ENCODE data around the gene ARHGAP4. TPM values are rescaled to one million over a fixed set of nuclear protein-coding genes. Genes with fewer than 3 reads are reported as not detected.

The ARHGAP4 gene
- total and polyA plus RNA-seq, 4 experiments from 2014 or later = 65.4 to 330 (median 222) TPM

- H3K27ac ChIP-seq (ENCODE audit: low read depth, low read length) = no peak overlapping the region
- H3K27me3 ChIP-seq (ENCODE audit: insufficient read depth, low read length) = peaks cover 1% of the 10 kb centered on the region
- H3K9me3 ChIP-seq (ENCODE audit: control insufficient read depth in 1 of 2, low read length in 2 of 2) = no peaks in the 10 kb centered on the region
- ChIA-PET POLR2A (ENCODE audit: partially characterized antibody) (no interaction called here), CTCF (ENCODE audit: partially characterized antibody) (no interaction called here)
- Mint-ChIP-seq H3K9me3 (peaks cover 0 to 5% (median 0%) of the 10 kb centered on the region in 8 donors), H3K27ac (no peak overlapping the region), H3K4me1 (peaks cover 5 to 27% (median 8%) of the 10 kb centered on the region in 4 donors), H3K36me3 (no peaks in the 10 kb centered on the region), H3K4me3 (no peak overlapping the region), H3K27me3 (peaks cover 12 to 13% of the 10 kb centered on the region in 2 donors)
- intact Hi-C loops (cut with micrococcal nuclease) = loop anchor here (10.0 kb wide), 1 partner anchor 55 kb away; no protein-coding TSS in a partner anchor
- no peaks in the 10 kb centered on the region for H3K36me3 ChIP-seq (ENCODE audit: insufficient read depth, low read length)
- H3K4me1 ChIP-seq (ENCODE audit: insufficient read depth, low read length) = peaks cover 1% of the 10 kb centered on the region
- H3K4me3 ChIP-seq (ENCODE audit: low read length in 2 of 2) = no peak overlapping the region
- DNase-seq = no peak
Measured at GRCh38 chrX:153879741-153880439, 46.2 kb downstream of the ARHGAP4 start.

- Mint-ChIP-seq H3K9me3 (peaks cover 0 to 5% (median 0%) of the 10 kb centered on the region in 8 donors), H3K27ac (no peak overlapping the region), H3K4me1 (peaks cover 4 to 20% (median 11%) of the 10 kb centered on the region in 4 donors), H3K4me3 (peak overlapping the region in 2 of 8 donors; percentile 23 to 35), H3K36me3 (no peaks in the 10 kb centered on the region), H3K27me3 (peaks cover 9 to 15% of the 10 kb centered on the region in 2 donors)
- H3K4me1 ChIP-seq (ENCODE audit: insufficient read depth, low read length) = no peaks in the 10 kb centered on the region
- H3K4me3 ChIP-seq (ENCODE audit: low read length in 2 of 2) = no peak overlapping the region
- H3K36me3 ChIP-seq (ENCODE audit: insufficient read depth, low read length) = no peaks in the 10 kb centered on the region
- H3K9me3 ChIP-seq (ENCODE audit: control insufficient read depth in 1 of 2, low read length in 2 of 2) = no peaks in the 10 kb centered on the region
- CTCF ChIA-PET (ENCODE audit: partially characterized antibody) = no interaction called here
- intact Hi-C loops (cut with micrococcal nuclease) = no loop called here
- no peaks in the 10 kb centered on the region for H3K27me3 ChIP-seq (ENCODE audit: insufficient read depth, low read length)
- H3K27ac ChIP-seq (ENCODE audit: low read depth, low read length) = no peak overlapping the region
- POLR2A ChIA-PET (ENCODE audit: partially characterized antibody) = interaction anchor here (1.2 kb wide), 1 partner anchor 48 kb away, joined by 4 read pairs; no protein-coding TSS in a partner anchor
- DNase-seq = peak in 1 of 5 donors; percentile 47
Measured at GRCh38 chrX:153878969-153879653, 47.0 kb downstream of the ARHGAP4 start.

- intact Hi-C loops (cut with micrococcal nuclease) = no loop called here
- H3K9me3 ChIP-seq (ENCODE audit: control insufficient read depth in 1 of 2, low read length in 2 of 2) = no peaks in the 10 kb centered on the region
- H3K4me3 ChIP-seq (ENCODE audit: low read length in 2 of 2) = no peak overlapping the region
- peaks cover 0 to 3% (median 0%) of the 10 kb centered on the region in 8 donors for H3K9me3 Mint-ChIP-seq
- no peaks in the 10 kb centered on the region for H3K36me3 ChIP-seq (ENCODE audit: insufficient read depth, low read length)
- no peak for DNase-seq
- H3K27me3 Mint-ChIP-seq = peaks cover 8 to 15% of the 10 kb centered on the region in 2 donors
- H3K4me1 Mint-ChIP-seq = peaks cover 4 to 20% (median 11%) of the 10 kb centered on the region in 4 donors
- POLR2A ChIA-PET (ENCODE audit: partially characterized antibody) = interaction anchor here (1.2 kb wide), 1 partner anchor 49 kb away, joined by 4 read pairs; no protein-coding TSS in a partner anchor
- no peaks in the 10 kb centered on the region for H3K4me1 ChIP-seq (ENCODE audit: insufficient read depth, low read length)
- H3K27ac Mint-ChIP-seq = no peak overlapping the region
- H3K4me3 Mint-ChIP-seq = no peak overlapping the region
- H3K27ac ChIP-seq (ENCODE audit: low read depth, low read length) = no peak overlapping the region
- H3K27me3 ChIP-seq (ENCODE audit: insufficient read depth, low read length) = no peaks in the 10 kb centered on the region
- CTCF ChIA-PET (ENCODE audit: partially characterized antibody) = no interaction called here
- no peaks in the 10 kb centered on the region for H3K36me3 Mint-ChIP-seq
Measured at GRCh38 chrX:153878345-153878744, 47.7 kb downstream of the ARHGAP4 start.

- H3K4me1 ChIP-seq (ENCODE audit: insufficient read depth, low read length) = no peaks in the 10 kb centered on the region
- no peaks in the 10 kb centered on the region for H3K36me3 ChIP-seq (ENCODE audit: insufficient read depth, low read length)
- Mint-ChIP-seq H3K4me1 (peaks cover 4 to 20% (median 11%) of the 10 kb centered on the region in 4 donors), H3K36me3 (no peaks in the 10 kb centered on the region), H3K4me3 (no peak overlapping the region), H3K27me3 (peaks cover 8 to 15% of the 10 kb centered on the region in 2 donors), H3K9me3 (peaks cover 0 to 3% (median 0%) of the 10 kb centered on the region in 8 donors), H3K27ac (peak overlapping the region in 1 of 7 donors; percentile 35)
- H3K4me3 ChIP-seq (ENCODE audit: low read length in 2 of 2) = no peak overlapping the region
- H3K27me3 ChIP-seq (ENCODE audit: insufficient read depth, low read length) = no peaks in the 10 kb centered on the region
- no peak for DNase-seq
- intact Hi-C loops (cut with micrococcal nuclease) = no loop called here
- no peaks in the 10 kb centered on the region for H3K9me3 ChIP-seq (ENCODE audit: control insufficient read depth in 1 of 2, low read length in 2 of 2)
- POLR2A ChIA-PET (ENCODE audit: partially characterized antibody) = interaction anchor here (1.2 kb wide), 1 partner anchor 49 kb away, joined by 4 read pairs; no protein-coding TSS in a partner anchor
- no peak overlapping the region for H3K27ac ChIP-seq (ENCODE audit: low read depth, low read length)
- CTCF ChIA-PET (ENCODE audit: partially characterized antibody) = no interaction called here
Measured at GRCh38 chrX:153877571-153878261, 48.3 kb downstream of the ARHGAP4 start.

GRCh38 chrX:153876112-153876491 lies 50.0 kb downstream of the ARHGAP4 start:
- ChIA-PET POLR2A (ENCODE audit: partially characterized antibody) (no interaction called here), CTCF (ENCODE audit: partially characterized antibody) (no interaction called here)
- no peak for DNase-seq
- peaks cover 0 to 3% (median 0%) of the 10 kb centered on the region in 8 donors for H3K9me3 Mint-ChIP-seq
- Histone ChIP-seq H3K4me1 (ENCODE audit: insufficient read depth, low read length) (no peaks in the 10 kb centered on the region), H3K4me3 (ENCODE audit: low read length in 2 of 2) (no peak overlapping the region), H3K36me3 (ENCODE audit: insufficient read depth, low read length) (no peaks in the 10 kb centered on the region), H3K9me3 (ENCODE audit: control insufficient read depth in 1 of 2, low read length in 2 of 2) (no peaks in the 10 kb centered on the region), H3K27me3 (ENCODE audit: insufficient read depth, low read length) (no peaks in the 10 kb centered on the region), H3K27ac (ENCODE audit: low read depth, low read length) (no peak overlapping the region)
- peak overlapping the region in 1 of 8 donors; percentile 53 for H3K4me3 Mint-ChIP-seq
- H3K36me3 Mint-ChIP-seq = no peaks in the 10 kb centered on the region
- peaks cover 4 to 20% (median 11%) of the 10 kb centered on the region in 4 donors for H3K4me1 Mint-ChIP-seq
- intact Hi-C loops (cut with micrococcal nuclease) = no loop called here
- H3K27ac Mint-ChIP-seq = peak overlapping the region in 1 of 7 donors; percentile 79
- H3K27me3 Mint-ChIP-seq = peaks cover 6 to 13% of the 10 kb centered on the region in 2 donors

GRCh38 chrX:153875391-153876111 lies 50.5 kb downstream of the ARHGAP4 start:
- H3K27ac ChIP-seq (ENCODE audit: low read depth, low read length) = no peak overlapping the region
- H3K9me3 ChIP-seq (ENCODE audit: control insufficient read depth in 1 of 2, low read length in 2 of 2) = no peaks in the 10 kb centered on the region
- peak overlapping the region in 3 of 7 donors; percentile 46 to 73 (median 68) for H3K27ac Mint-ChIP-seq
- intact Hi-C loops (cut with micrococcal nuclease) = no loop called here
- no peaks in the 10 kb centered on the region for H3K36me3 ChIP-seq (ENCODE audit: insufficient read depth, low read length)
- DNase-seq = peak; percentile 56 to 68 (median 61)
- no peak overlapping the region for H3K4me3 ChIP-seq (ENCODE audit: low read length in 2 of 2)
- H3K27me3 ChIP-seq (ENCODE audit: insufficient read depth, low read length) = no peaks in the 10 kb centered on the region
- ChIA-PET CTCF (ENCODE audit: partially characterized antibody) (no interaction called here), POLR2A (ENCODE audit: partially characterized antibody) (no interaction called here)
- no peaks in the 10 kb centered on the region for H3K36me3 Mint-ChIP-seq
- H3K9me3 Mint-ChIP-seq = peaks cover 0 to 3% (median 0%) of the 10 kb centered on the region in 8 donors
- peak overlapping the region in 1 of 8 donors; percentile 6 for H3K4me3 Mint-ChIP-seq
- peaks cover 6 to 13% of the 10 kb centered on the region in 2 donors for H3K27me3 Mint-ChIP-seq
- peaks cover 4 to 20% (median 11%) of the 10 kb centered on the region in 4 donors for H3K4me1 Mint-ChIP-seq
- H3K4me1 ChIP-seq (ENCODE audit: insufficient read depth, low read length) = no peaks in the 10 kb centered on the region

All from CD4-positive, alpha-beta memory T cell (primary cell).